T-cell (primary cell): ENCODE results near the gene BICD2. TPM values are rescaled to one million over a fixed set of nuclear protein-coding genes. Genes with fewer than 3 reads are reported as not detected.

ENCODE experiments used
- ATAC-seq, 4 experiments: fragments of 200-7000 bp in 3 of 4; fragments of 150-1000 bp in 1 of 4; cut with Tn5 transposase; replicated peaks in 1 of 4; 1 replicate in 3 of 4; 2 replicates in 1 of 4; pipeline ENCODE4 v1.10.0; 2021; ENCODE audit warnings: moderate library complexity in 3 of 4, mild to moderate bottlenecking in 2 of 4, moderate number of reproducible peaks in 1 of 4
- CTCF ChIA-PET, 2 donors: fragments of 300-600 bp; sonication (Branson Sonifier 250); formaldehyde crosslinking; loops; one replicate each; lab custom pipeline; 2022; ENCODE audit warnings: antibody characterized with exemption in 2 of 2; lab: Charles Lee
- POLR2A ChIA-PET, 2 donors: fragments of 300-600 bp; sonication (Branson Sonifier 250); formaldehyde crosslinking; loops; one replicate each; lab custom pipeline; 2022; ENCODE audit warnings: antibody characterized with exemption in 2 of 2; lab: Charles Lee
- DNase-seq, 35 experiments: peaks; one replicate each; pipeline versions ENCODE4 v3.0.0 to v3.0.0-alpha.2; 2013 to 2023
- H3K27ac ChIP-seq: one replicate; pipeline ENCODE4 v1.5.1; 2013; ENCODE audit warnings: low read length
- H3K27me3 ChIP-seq, 2 experiments: replicated peaks in 1 of 2; 1 replicate in 1 of 2; 2 replicates in 1 of 2; pipeline versions ENCODE4 v1.6.1 to v1.7.0; 2013; ENCODE audit warnings: low read length in 1 of 2, mixed read lengths in 1 of 2; ENCODE audit not compliant: control insufficient read depth in 2 of 2, insufficient read depth in 2 of 2; ENCODE audit errors: extremely low read depth in 1 of 2
- H3K36me3 ChIP-seq, 2 donors: 1 replicate in 1 of 2; 2 replicates in 1 of 2; pipeline versions ENCODE4 v1.6.1 to v1.7.0; 2013; ENCODE audit warnings: low read length in 1 of 2; ENCODE audit not compliant: control insufficient read depth in 2 of 2, insufficient read depth in 1 of 2; ENCODE audit errors: extremely low read depth in 1 of 2
- H3K4me1 ChIP-seq, 2 experiments: 1 replicate in 1 of 2; 2 replicates in 1 of 2; pipeline versions ENCODE4 v1.6.1 to v1.7.0; 2013; ENCODE audit warnings: low read length in 2 of 2, mixed read lengths in 1 of 2; ENCODE audit not compliant: insufficient read depth in 2 of 2, control insufficient read depth in 1 of 2; ENCODE audit errors: extremely low read depth in 1 of 2
- H3K4me3 ChIP-seq, 2 donors: 1 replicate in 1 of 2; 2 replicates in 1 of 2; pipeline versions ENCODE4 v1.5.1 to v1.7.0; 2013; ENCODE audit warnings: mild to moderate bottlenecking in 2 of 2, low read length in 1 of 2, moderate library complexity in 1 of 2; ENCODE audit not compliant: control insufficient read depth in 1 of 2; ENCODE audit errors: extremely low read depth in 1 of 2
- H3K9me3 ChIP-seq: 2 replicates; pipeline ENCODE4 v1.7.0; 2013
- H3K27ac Mint-ChIP-seq, 2 donors: one replicate each; pipeline ENCODE4 v1.8.0; 2020 to 2021; ENCODE audit warnings: mild to moderate bottlenecking in 2 of 2, mixed read lengths in 2 of 2
- H3K27me3 Mint-ChIP-seq, 2 donors: one replicate each; pipeline ENCODE4 v1.8.0; 2021 to 2022; ENCODE audit warnings: mixed read lengths in 2 of 2
- H3K36me3 Mint-ChIP-seq: one replicate; pipeline ENCODE4 v1.8.0; 2021; ENCODE audit warnings: mixed read lengths
- H3K4me1 Mint-ChIP-seq, 3 donors: one replicate each; pipeline ENCODE4 v1.8.0; 2020 to 2022; ENCODE audit warnings: mixed read lengths in 3 of 3, mild to moderate bottlenecking in 1 of 3
- H3K4me3 Mint-ChIP-seq, 3 donors: one replicate each; pipeline ENCODE4 v1.8.0; 2020 to 2022; ENCODE audit warnings: mild to moderate bottlenecking in 3 of 3, mixed read lengths in 3 of 3, moderate library complexity in 3 of 3
- H3K9me3 Mint-ChIP-seq, 3 donors: one replicate each; pipeline ENCODE4 v1.8.0; 2020 to 2022; ENCODE audit warnings: mixed read lengths in 3 of 3
- WGBS: methylation state at CpG from one replicate; pipeline ENCODE4 v1.1.5; 2013; ENCODE audit warnings: missing lambda C conversion rate; ENCODE audit not compliant: insufficient coverage; 5-methylcytosine and 5-hydroxymethylcytosine counted together
- total RNA-seq, 35 experiments: library from RNA in 6 of 35; stranded (reverse) in 6 of 35; fragments of 120-200 nt in 1 of 35; gene quantifications; one replicate each; pipeline versions ENCODE4 v1.2.1 to v1.2.4 and lab custom pipeline; 2013 to 2026

BICD2 gene
- total RNA-seq, 5 donors from 2014 or later (not counting 1 experiment from before 2014, with no cell fraction given): 24.1 to 36.6 (median 30.6) TPM

GRCh38 chr9:92762196-92762595, 2.4 kb downstream of the BICD2 start:
- peak overlapping the region; percentile 92 to 95 (median 92) for H3K4me3 Mint-ChIP-seq

GRCh38 chr9:92761686-92762085, 2.9 kb downstream of the BICD2 start:
- H3K9me3 ChIP-seq: no peaks in the 10 kb centered on the region
- no peaks in the 10 kb centered on the region for H3K27me3 Mint-ChIP-seq
- WGBS: 58% methylated on average over 3 of the region's 6 CpGs
- no peaks in the 10 kb centered on the region for H3K36me3 Mint-ChIP-seq
- no peaks in the 10 kb centered on the region for H3K9me3 Mint-ChIP-seq
- ChIA-PET POLR2A (no interaction called here), CTCF (no interaction called here)
- peak overlapping the region; percentile 1 to 22 for H3K27ac Mint-ChIP-seq
- H3K27me3 ChIP-seq: no peaks in the 10 kb centered on the region
- H3K27ac ChIP-seq: no peak overlapping the region
- no peak overlapping the region for H3K4me3 ChIP-seq
- no peak for ATAC-seq
- peaks cover 17 to 60% of the 10 kb centered on the region in 2 experiments for H3K4me1 ChIP-seq
- H3K4me1 Mint-ChIP-seq: peaks cover 51 to 60% (median 59%) of the 10 kb centered on the region in 3 donors
- DNase-seq: no peak
- H3K36me3 ChIP-seq: peaks cover 0 to 4% of the 10 kb centered on the region in 2 donors
- H3K4me3 Mint-ChIP-seq: peak overlapping the region in 2 of 3 donors; percentile 25 to 92

More at GRCh38 chr9:92762196-92762595, 2.4 kb downstream of the BICD2 start:
- Histone ChIP-seq H3K9me3 (no peaks in the 10 kb centered on the region), H3K27me3 (no peaks in the 10 kb centered on the region), H3K4me3 (no peak overlapping the region), H3K4me1 (peaks cover 17 to 60% of the 10 kb centered on the region in 2 experiments), H3K36me3 (peaks cover 0 to 4% of the 10 kb centered on the region in 2 donors), H3K27ac (peak overlapping the region; percentile 14)
- Mint-ChIP-seq H3K36me3 (no peaks in the 10 kb centered on the region), H3K4me1 (peaks cover 56 to 65% (median 59%) of the 10 kb centered on the region in 3 donors), H3K27me3 (no peaks in the 10 kb centered on the region), H3K27ac (peak overlapping the region; percentile 81 to 83), H3K9me3 (no peaks in the 10 kb centered on the region)
- ChIA-PET CTCF (no interaction called here), POLR2A (no interaction called here)
- DNase-seq: no peak
- 48% methylated on average over 2 of the region's 4 CpGs for WGBS
- ATAC-seq: no peak

GRCh38 chr9:92760494-92760893, 4.1 kb downstream of the BICD2 start:
- POLR2A ChIA-PET: interaction anchor here in 1 of 2 donors (0.5 kb wide), 1 partner anchor 688 kb away, joined by 3 read pairs; no protein-coding TSS in a partner anchor
- peaks cover 0 to 7% of the 10 kb centered on the region in 2 donors for H3K36me3 ChIP-seq
- no peak for DNase-seq
- peaks cover 2% of the 10 kb centered on the region for H3K9me3 ChIP-seq
- no peak overlapping the region for H3K27ac ChIP-seq
- H3K4me1 ChIP-seq: peaks cover 17 to 56% of the 10 kb centered on the region in 2 experiments
- no peak for ATAC-seq
- Mint-ChIP-seq H3K36me3 (peaks cover 5% of the 10 kb centered on the region), H3K4me1 (peaks cover 44 to 52% (median 51%) of the 10 kb centered on the region in 3 donors), H3K4me3 (peak overlapping the region in 1 of 3 donors; percentile 92), H3K27ac (peak overlapping the region in 1 of 2 donors; percentile 76), H3K9me3 (peaks cover 1 to 2% (median 2%) of the 10 kb centered on the region in 3 donors), H3K27me3 (no peaks in the 10 kb centered on the region)
- H3K27me3 ChIP-seq: no peaks in the 10 kb centered on the region
- H3K4me3 ChIP-seq: no peak overlapping the region
- 100% methylated on average over 2 of the region's 3 CpGs for WGBS
- CTCF ChIA-PET: no interaction called here

GRCh38 chr9:92760070-92760469, 4.6 kb downstream of the BICD2 start:
- Mint-ChIP-seq H3K4me1 (peaks cover 43 to 55% (median 50%) of the 10 kb centered on the region in 3 donors), H3K4me3 (no peak overlapping the region), H3K36me3 (peaks cover 9% of the 10 kb centered on the region), H3K9me3 (peaks cover 3 to 4% (median 4%) of the 10 kb centered on the region in 3 donors), H3K27me3 (no peaks in the 10 kb centered on the region), H3K27ac (no peak overlapping the region)
- DNase-seq (no peak), ATAC-seq (no peak)
- H3K27ac ChIP-seq: no peak overlapping the region
- H3K4me1 ChIP-seq: peaks cover 17 to 54% of the 10 kb centered on the region in 2 experiments
- H3K9me3 ChIP-seq: peaks cover 2% of the 10 kb centered on the region
- WGBS: 93% methylated on average over 7 of the region's 8 CpGs
- CTCF ChIA-PET: no interaction called here
- no peak overlapping the region for H3K4me3 ChIP-seq
- peaks cover 0 to 7% of the 10 kb centered on the region in 2 donors for H3K36me3 ChIP-seq
- POLR2A ChIA-PET: no interaction called here
- no peaks in the 10 kb centered on the region for H3K27me3 ChIP-seq

GRCh38 chr9:92759446-92759845, 5.2 kb downstream of the BICD2 start:
- no peak for ATAC-seq
- H3K4me3 Mint-ChIP-seq: no peak overlapping the region
- ChIA-PET POLR2A (no interaction called here), CTCF (no interaction called here)
- Histone ChIP-seq H3K36me3 (peaks cover 0 to 7% of the 10 kb centered on the region in 2 donors), H3K9me3 (peaks cover 2% of the 10 kb centered on the region), H3K4me1 (peaks cover 17 to 54% of the 10 kb centered on the region in 2 experiments), H3K27ac (no peak overlapping the region), H3K27me3 (no peaks in the 10 kb centered on the region), H3K4me3 (no peak overlapping the region)
- peaks cover 3 to 4% (median 4%) of the 10 kb centered on the region in 3 donors for H3K9me3 Mint-ChIP-seq
- DNase-seq: no peak
- no peak overlapping the region for H3K27ac Mint-ChIP-seq
- peaks cover 43 to 58% (median 54%) of the 10 kb centered on the region in 3 donors for H3K4me1 Mint-ChIP-seq
- 100% methylated on average over 1 of the region's 2 CpGs for WGBS
- peaks cover 13% of the 10 kb centered on the region for H3K36me3 Mint-ChIP-seq
- no peaks in the 10 kb centered on the region for H3K27me3 Mint-ChIP-seq

GRCh38 chr9:92756792-92757191, 7.8 kb downstream of the BICD2 start:
- Mint-ChIP-seq H3K4me1 (peaks cover 37 to 58% (median 52%) of the 10 kb centered on the region in 3 donors), H3K27me3 (no peaks in the 10 kb centered on the region), H3K36me3 (peaks cover 23% of the 10 kb centered on the region), H3K4me3 (no peak overlapping the region), H3K27ac (no peak overlapping the region), H3K9me3 (peaks cover 3 to 4% (median 4%) of the 10 kb centered on the region in 3 donors)
- no peak for ATAC-seq
- ChIA-PET CTCF (no interaction called here), POLR2A (no interaction called here)
- H3K4me1 ChIP-seq: peaks cover 3 to 50% of the 10 kb centered on the region in 2 experiments
- peaks cover 2% of the 10 kb centered on the region for H3K9me3 ChIP-seq
- H3K4me3 ChIP-seq: no peak overlapping the region
- no peaks in the 10 kb centered on the region for H3K27me3 ChIP-seq
- no peak for DNase-seq
- no peak overlapping the region for H3K27ac ChIP-seq
- 97% methylated on average over 5 of the region's 9 CpGs for WGBS
- H3K36me3 ChIP-seq: peaks cover 0 to 7% of the 10 kb centered on the region in 2 donors
